Stimulated activated CD8-positive, alpha-beta memory T cell treated with anti-CD3 and anti-CD28 coated beads, Interleukin-15, amount 100 ng/mL, for 48 hours (primary cell): ENCODE measurements around the gene DESI1.
"Not testable (repeated sequence)": the region's sequence is repeated elsewhere in the genome, so short reads cannot be mapped to it uniquely, and the experiment has no call there.

Experiments used
- DNase-seq, 2 donors: peaks; one replicate each; pipeline ENCODE4 v3.0.0-alpha.2; 2020; ENCODE audit warnings: low read depth in 2 of 2

Gene DESI1

GRCh38 chr22:41558241-41558630 is 62.6 kb downstream of the DESI1 start:
- not testable (repeated sequence) for DNase-seq

GRCh38 chr22:41557401-41558240 is 63.2 kb downstream of the DESI1 start:
- DNase-seq, result no peak

GRCh38 chr22:41556561-41556960 is 64.3 kb downstream of the DESI1 start:
- DNase-seq, result no peak

GRCh38 chr22:41555325-41555982 is 65.4 kb downstream of the DESI1 start:
- DNase-seq, result no peak

GRCh38 chr22:41551877-41552582 is 68.8 kb downstream of the DESI1 start:
- no peak for DNase-seq

GRCh38 chr22:41550952-41551491 is 69.8 kb downstream of the DESI1 start:
- DNase-seq, result no peak

- DNase-seq, result no peak
Measured at GRCh38 chr22:41548830-41549211, 72.0 kb downstream of the DESI1 start.
